CD4-positive, alpha-beta memory T cell (primary cell): ENCODE data around the gene FAM186B. TPM values are rescaled to one million over a fixed set of nuclear protein-coding genes. Genes with fewer than 3 reads are reported as not detected.
A peak's percentile ranks its signal among the peaks of the same experiment; 100 is the strongest.
"Not testable (repeated sequence)": the region's sequence is repeated elsewhere in the genome, so short reads cannot be mapped to it uniquely, and the experiment has no call there.

Source experiments
- CTCF ChIA-PET: fragments of 350-600 bp; sonication (Branson Sonifier 250); formaldehyde crosslinking; loops from one replicate; lab custom pipeline; 2021; ENCODE audit warnings: inconsistent platforms; ENCODE audit not compliant: partially characterized antibody; lab: Charles Lee
- POLR2A ChIA-PET: fragments of 350-600 bp; sonication (Branson Sonifier 250); formaldehyde crosslinking; loops from one replicate; lab custom pipeline; 2021; ENCODE audit not compliant: partially characterized antibody; lab: Charles Lee
- DNase-seq, 5 donors: peaks; one replicate each; pipeline versions ENCODE4 v3.0.0 to v3.0.0-alpha.2; 2020 to 2022; ENCODE audit warnings: mixed read lengths in 1 of 5
- H3K27ac ChIP-seq: one replicate; pipeline ENCODE4 v1.7.0; 2013; ENCODE audit warnings: low read depth, low read length
- H3K27me3 ChIP-seq: 2 replicates; pipeline ENCODE4 v1.7.0; 2013; ENCODE audit warnings: mild to moderate bottlenecking, low read length, moderate library complexity; ENCODE audit not compliant: insufficient read depth
- H3K36me3 ChIP-seq: 2 replicates; pipeline ENCODE4 v1.7.0; 2013; ENCODE audit warnings: mild to moderate bottlenecking, low read length, moderate library complexity; ENCODE audit not compliant: insufficient read depth
- H3K4me1 ChIP-seq: 2 replicates; pipeline ENCODE4 v1.7.0; 2013; ENCODE audit warnings: mild to moderate bottlenecking, low read length, moderate library complexity; ENCODE audit not compliant: insufficient read depth
- H3K4me3 ChIP-seq, 2 donors: one replicate each; pipeline ENCODE4 v1.7.0; 2013; ENCODE audit warnings: low read length in 2 of 2, mild to moderate bottlenecking in 1 of 2
- H3K9me3 ChIP-seq, 2 donors: one replicate each; pipeline ENCODE4 v1.7.0; 2013; ENCODE audit warnings: low read length in 2 of 2, control low read depth in 1 of 2; ENCODE audit not compliant: control insufficient read depth in 1 of 2
- H3K27ac Mint-ChIP-seq, 7 donors: one replicate each; pipeline ENCODE4 v1.8.0; 2020 to 2021; ENCODE audit warnings: mixed read lengths in 7 of 7, mild to moderate bottlenecking in 6 of 7, inconsistent platforms in 3 of 7, moderate library complexity in 3 of 7
- H3K27me3 Mint-ChIP-seq, 2 donors: one replicate each; pipeline ENCODE4 v1.8.0; 2020 to 2021; ENCODE audit warnings: mixed read lengths in 2 of 2
- H3K36me3 Mint-ChIP-seq, 2 donors: one replicate each; pipeline ENCODE4 v1.8.0; 2020 to 2021; ENCODE audit warnings: mixed read lengths in 2 of 2, inconsistent platforms in 1 of 2, mild to moderate bottlenecking in 1 of 2
- H3K4me1 Mint-ChIP-seq, 4 donors: one replicate each; pipeline ENCODE4 v1.8.0; 2020 to 2021; ENCODE audit warnings: mixed read lengths in 4 of 4, mild to moderate bottlenecking in 1 of 4
- H3K4me3 Mint-ChIP-seq, 8 donors: one replicate each; pipeline ENCODE4 v1.8.0; 2020 to 2021; ENCODE audit warnings: mixed read lengths in 8 of 8, mild to moderate bottlenecking in 7 of 8, moderate library complexity in 6 of 8, inconsistent platforms in 3 of 8
- H3K9me3 Mint-ChIP-seq, 8 donors: one replicate each; pipeline ENCODE4 v1.8.0; 2020 to 2021; ENCODE audit warnings: mixed read lengths in 8 of 8, mild to moderate bottlenecking in 5 of 8, inconsistent platforms in 3 of 8, moderate library complexity in 1 of 8
- intact Hi-C: fragments of 100-400 bp; cut with micrococcal nuclease; formaldehyde crosslinking; loops from one replicate; pipeline ENCODE4 v1.15.1; 2023
- polyA plus RNA-seq, 2 donors: library from polyadenylated mRNA; unstranded; fragments of 300-500 nt; fragmentation: Illumina TruSeq; gene quantifications; one replicate each; pipeline ENCODE4 v1.2.3, GENCODE V29; 2021
- total RNA-seq, 2 experiments: library from RNA; stranded (reverse); gene quantifications; one replicate each; pipeline ENCODE4 v1.2.3, GENCODE V29; 2021

FAM186B gene, protein sequence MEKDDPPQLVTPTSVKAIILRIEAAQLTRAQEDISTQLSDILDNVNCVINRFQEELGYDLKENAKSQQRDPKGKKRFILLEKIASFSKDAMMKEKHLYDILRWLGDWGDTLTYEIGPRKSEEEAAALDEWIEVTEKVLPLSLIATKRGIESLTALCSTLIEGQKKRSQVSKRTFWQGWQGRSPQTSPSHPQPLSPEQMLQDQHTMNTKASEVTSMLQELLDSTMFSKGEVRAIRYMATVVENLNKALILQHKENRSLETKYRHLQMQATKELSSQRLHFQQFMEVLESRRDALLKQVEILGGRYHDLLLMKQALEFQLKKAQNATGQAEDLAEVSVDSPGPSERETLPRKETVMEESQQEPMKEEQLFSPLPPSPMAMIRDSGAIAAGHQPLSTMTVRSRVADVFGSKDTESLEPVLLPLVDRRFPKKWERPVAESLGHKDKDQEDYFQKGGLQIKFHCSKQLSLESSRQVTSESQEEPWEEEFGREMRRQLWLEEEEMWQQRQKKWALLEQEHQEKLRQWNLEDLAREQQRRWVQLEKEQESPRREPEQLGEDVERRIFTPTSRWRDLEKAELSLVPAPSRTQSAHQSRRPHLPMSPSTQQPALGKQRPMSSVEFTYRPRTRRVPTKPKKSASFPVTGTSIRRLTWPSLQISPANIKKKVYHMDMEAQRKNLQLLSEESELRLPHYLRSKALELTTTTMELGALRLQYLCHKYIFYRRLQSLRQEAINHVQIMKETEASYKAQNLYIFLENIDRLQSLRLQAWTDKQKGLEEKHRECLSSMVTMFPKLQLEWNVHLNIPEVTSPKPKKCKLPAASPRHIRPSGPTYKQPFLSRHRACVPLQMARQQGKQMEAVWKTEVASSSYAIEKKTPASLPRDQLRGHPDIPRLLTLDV
- under 1 TPM; 0.12 to 0.22 TPM for total RNA-seq
- polyA plus RNA-seq: under 1 TPM in 1 of 2 donors, not detected in 1; 0.15 TPM

GRCh38 chr12:49605539-49605938, at the start of gene FAM186B:
Gene FAM186B, minus strand, starts transcription at chr12:49605639. Its CDS starts 162 bp downstream, at chr12:49605477.
- H3K4me1 Mint-ChIP-seq, DNase-seq, H3K4me3 Mint-ChIP-seq, H3K27me3 ChIP-seq, H3K9me3 Mint-ChIP-seq, intact Hi-C loops, H3K4me1 ChIP-seq, POLR2A ChIA-PET, H3K27ac Mint-ChIP-seq, H3K27ac ChIP-seq, H3K4me3 ChIP-seq, H3K9me3 ChIP-seq, H3K36me3 Mint-ChIP-seq, H3K36me3 ChIP-seq, H3K27me3 Mint-ChIP-seq: not testable (repeated sequence)
- CTCF ChIA-PET: interaction anchor here (0.7 kb wide), 1 partner anchor 18 kb away, joined by 3 read pairs; no protein-coding TSS in a partner anchor

DNA sequence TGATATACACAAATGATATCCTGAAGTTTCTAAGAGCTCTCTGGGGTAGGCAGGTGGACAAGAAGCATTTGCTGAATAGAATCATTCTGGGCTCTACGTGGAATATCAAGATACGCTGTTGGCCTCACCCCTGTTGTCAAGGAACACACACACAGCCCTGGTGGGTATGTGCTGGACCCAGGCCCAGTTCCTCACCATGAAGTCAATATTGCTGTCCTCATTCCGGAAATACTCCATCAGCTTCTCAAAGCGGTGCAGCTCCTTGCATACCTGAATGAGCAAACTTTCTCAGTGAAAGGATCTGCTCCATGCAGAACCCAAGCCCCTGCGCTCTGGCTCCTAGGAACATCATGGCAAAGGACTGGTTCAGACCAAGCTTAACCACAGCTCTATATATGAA, 49.3 kb upstream of the FAM186B start:
- H3K27ac Mint-ChIP-seq: peak overlapping the region in 2 of 7 donors; percentile 4 to 79
- peaks cover 52 to 73% of the 10 kb centered on the region in 2 donors for H3K36me3 Mint-ChIP-seq
- no peaks in the 10 kb centered on the region for H3K9me3 Mint-ChIP-seq
- H3K27me3 ChIP-seq: no peaks in the 10 kb centered on the region
- H3K4me3 Mint-ChIP-seq: no peak overlapping the region
- H3K4me1 Mint-ChIP-seq: peaks cover 9 to 30% (median 26%) of the 10 kb centered on the region in 4 donors
- no peak overlapping the region for H3K4me3 ChIP-seq
- no peak overlapping the region for H3K27ac ChIP-seq
- H3K27me3 Mint-ChIP-seq: no peaks in the 10 kb centered on the region
- DNase-seq: no peak
- CTCF ChIA-PET: interaction anchor here (0.8 to 3.4 kb wide), 7 partner anchors 8 to 53 kb away, joined by 3 to 21 read pairs (median 3); no protein-coding TSS in a partner anchor
- peaks cover 11% of the 10 kb centered on the region for H3K4me1 ChIP-seq
- H3K9me3 ChIP-seq: no peaks in the 10 kb centered on the region
- intact Hi-C loops: no loop called here
- POLR2A ChIA-PET: interaction anchor here (0.9 to 2.7 kb wide), 3 partner anchors 9 to 52 kb away, joined by 3 to 12 read pairs (median 7); no protein-coding TSS in a partner anchor
- H3K36me3 ChIP-seq: peaks cover 31% of the 10 kb centered on the region

GRCh38 chr12:49652921-49653520, 47.6 kb upstream of the FAM186B start:
- Mint-ChIP-seq H3K4me3 (no peak overlapping the region), H3K4me1 (peaks cover 11 to 34% (median 31%) of the 10 kb centered on the region in 4 donors), H3K27me3 (no peaks in the 10 kb centered on the region), H3K36me3 (peaks cover 55 to 81% of the 10 kb centered on the region in 2 donors), H3K9me3 (no peaks in the 10 kb centered on the region), H3K27ac (peak overlapping the region in 1 of 7 donors; percentile 24)
- Histone ChIP-seq H3K4me1 (peaks cover 17% of the 10 kb centered on the region), H3K9me3 (no peaks in the 10 kb centered on the region), H3K36me3 (peaks cover 42% of the 10 kb centered on the region), H3K27ac (no peak overlapping the region), H3K4me3 (no peak overlapping the region), H3K27me3 (no peaks in the 10 kb centered on the region)
- ChIA-PET POLR2A (interaction anchor here (1.0 to 1.3 kb wide), 2 partner anchors 8 to 10 kb away, joined by 3 to 5 read pairs; no protein-coding TSS in a partner anchor), CTCF (interaction anchor here (0.9 to 3.4 kb wide), 5 partner anchors 8 to 17 kb away, joined by 3 to 21 read pairs (median 4); no protein-coding TSS in a partner anchor)
- no peak for DNase-seq
- intact Hi-C loops: no loop called here

- H3K4me1 ChIP-seq: peaks cover 17% of the 10 kb centered on the region
- Mint-ChIP-seq H3K4me3 (no peak overlapping the region), H3K27ac (peak overlapping the region in 4 of 7 donors; percentile 6 to 88 (median 46)), H3K9me3 (no peaks in the 10 kb centered on the region), H3K27me3 (no peaks in the 10 kb centered on the region), H3K4me1 (peaks cover 8 to 35% (median 25%) of the 10 kb centered on the region in 4 donors), H3K36me3 (peaks cover 46 to 78% of the 10 kb centered on the region in 2 donors)
- H3K36me3 ChIP-seq: peaks cover 48% of the 10 kb centered on the region
- no peaks in the 10 kb centered on the region for H3K9me3 ChIP-seq
- intact Hi-C loops: no loop called here
- ChIA-PET POLR2A (interaction anchor here (0.7 kb wide), 1 partner anchor 52 kb away, joined by 3 read pairs; no protein-coding TSS in a partner anchor), CTCF (interaction anchor here (1.7 to 20.0 kb wide), 2 partner anchors 9 to 58 kb away, joined by 3 to 543 read pairs; partner anchors contain the start of gene FMNL3)
- H3K4me3 ChIP-seq: no peak overlapping the region
- no peaks in the 10 kb centered on the region for H3K27me3 ChIP-seq
- DNase-seq: no peak
- H3K27ac ChIP-seq: no peak overlapping the region
These were observed 46.4 kb upstream of the FAM186B start for GRCh38 chr12:49651855-49652254.

- no peaks in the 10 kb centered on the region for H3K9me3 ChIP-seq
- H3K27me3 ChIP-seq: no peaks in the 10 kb centered on the region
- H3K36me3 ChIP-seq: peaks cover 53% of the 10 kb centered on the region
- peak overlapping the region in 6 of 7 donors; percentile 10 to 84 (median 51) for H3K27ac Mint-ChIP-seq
- ChIA-PET CTCF (interaction anchor here (3.6 to 20.0 kb wide), 2 partner anchors 12 to 60 kb away, joined by 20 to 543 read pairs; partner anchors contain the start of gene FMNL3), POLR2A (interaction anchor here (7.8 kb wide), 1 partner anchor 57 kb away, joined by 98 read pairs; the partner anchor contains the start of gene FMNL3)
- H3K36me3 Mint-ChIP-seq: peaks cover 37 to 77% of the 10 kb centered on the region in 2 donors
- no peak overlapping the region for H3K4me3 Mint-ChIP-seq
- H3K4me3 ChIP-seq: no peak overlapping the region
- H3K9me3 Mint-ChIP-seq: no peaks in the 10 kb centered on the region
- peaks cover 7 to 40% (median 22%) of the 10 kb centered on the region in 4 donors for H3K4me1 Mint-ChIP-seq
- no peak for DNase-seq
- intact Hi-C loops: no loop called here
- no peaks in the 10 kb centered on the region for H3K27me3 Mint-ChIP-seq
- H3K27ac ChIP-seq: no peak overlapping the region
- H3K4me1 ChIP-seq: peaks cover 11% of the 10 kb centered on the region
These were observed 44.5 kb upstream of the FAM186B start for GRCh38 chr12:49649892-49650291.

DNA sequence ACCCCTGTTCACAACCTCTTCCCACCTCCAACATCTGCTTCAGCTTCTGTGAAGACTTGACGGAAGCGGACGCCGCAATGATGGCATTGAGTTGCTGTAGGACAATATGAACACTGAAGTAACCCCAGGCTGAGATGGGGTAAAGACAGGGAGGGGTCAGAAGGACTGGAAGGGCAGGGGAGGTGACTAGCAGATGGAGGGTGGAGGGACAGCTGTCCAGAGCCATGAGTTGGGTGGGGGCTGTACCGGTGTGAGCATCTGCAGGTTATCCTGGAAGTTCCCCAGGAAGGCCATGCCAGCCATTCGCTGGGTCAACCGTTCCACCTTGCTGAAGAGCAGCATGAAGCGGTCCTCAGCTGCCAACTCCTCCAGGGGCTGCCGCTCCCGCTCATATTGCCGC, 44.0 kb upstream of the FAM186B start:
- intact Hi-C loops: no loop called here
- Histone ChIP-seq H3K36me3 (peaks cover 53% of the 10 kb centered on the region), H3K4me1 (peaks cover 15% of the 10 kb centered on the region), H3K27ac (no peak overlapping the region), H3K4me3 (no peak overlapping the region), H3K9me3 (no peaks in the 10 kb centered on the region), H3K27me3 (no peaks in the 10 kb centered on the region)
- POLR2A ChIA-PET: interaction anchor here (1.4 to 7.8 kb wide), 4 partner anchors 13 to 57 kb away, joined by 5 to 98 read pairs (median 11); partner anchors contain the start of gene FMNL3
- peaks cover 11 to 45% (median 23%) of the 10 kb centered on the region in 4 donors for H3K4me1 Mint-ChIP-seq
- no peak for DNase-seq
- no peaks in the 10 kb centered on the region for H3K9me3 Mint-ChIP-seq
- CTCF ChIA-PET: interaction anchor here (1.0 to 20.0 kb wide), 5 partner anchors 12 to 92 kb away, joined by 3 to 543 read pairs (median 15); partner anchors contain the start of genes FMNL3 and TMBIM6
- H3K27me3 Mint-ChIP-seq: no peaks in the 10 kb centered on the region
- H3K36me3 Mint-ChIP-seq: peaks cover 36 to 78% of the 10 kb centered on the region in 2 donors
- H3K4me3 Mint-ChIP-seq: no peak overlapping the region
- H3K27ac Mint-ChIP-seq: peak overlapping the region; percentile 15 to 84 (median 64)
